NCI-H82 treated with DMSO at 0.1 percent for 48 hours (cell line): ENCODE data around the gene RAD9A.
"Not testable (repeated sequence)": the region's sequence is repeated elsewhere in the genome, so short reads cannot be mapped to it uniquely, and the experiment has no call there.

ENCODE experiments used
- DNase-seq: peaks from one replicate; lab custom pipeline; 2025; ENCODE audit not compliant: unreplicated experiment; lab: John Stamatoyannopoulos, UW

RAD9A gene

GRCh38 chr11:67395555-67396258 lies 3.9 kb downstream of the RAD9A start:
- no peak for DNase-seq

GRCh38 chr11:67396259-67396581 lies 4.4 kb downstream of the RAD9A start:
- DNase-seq: no peak

DNA sequence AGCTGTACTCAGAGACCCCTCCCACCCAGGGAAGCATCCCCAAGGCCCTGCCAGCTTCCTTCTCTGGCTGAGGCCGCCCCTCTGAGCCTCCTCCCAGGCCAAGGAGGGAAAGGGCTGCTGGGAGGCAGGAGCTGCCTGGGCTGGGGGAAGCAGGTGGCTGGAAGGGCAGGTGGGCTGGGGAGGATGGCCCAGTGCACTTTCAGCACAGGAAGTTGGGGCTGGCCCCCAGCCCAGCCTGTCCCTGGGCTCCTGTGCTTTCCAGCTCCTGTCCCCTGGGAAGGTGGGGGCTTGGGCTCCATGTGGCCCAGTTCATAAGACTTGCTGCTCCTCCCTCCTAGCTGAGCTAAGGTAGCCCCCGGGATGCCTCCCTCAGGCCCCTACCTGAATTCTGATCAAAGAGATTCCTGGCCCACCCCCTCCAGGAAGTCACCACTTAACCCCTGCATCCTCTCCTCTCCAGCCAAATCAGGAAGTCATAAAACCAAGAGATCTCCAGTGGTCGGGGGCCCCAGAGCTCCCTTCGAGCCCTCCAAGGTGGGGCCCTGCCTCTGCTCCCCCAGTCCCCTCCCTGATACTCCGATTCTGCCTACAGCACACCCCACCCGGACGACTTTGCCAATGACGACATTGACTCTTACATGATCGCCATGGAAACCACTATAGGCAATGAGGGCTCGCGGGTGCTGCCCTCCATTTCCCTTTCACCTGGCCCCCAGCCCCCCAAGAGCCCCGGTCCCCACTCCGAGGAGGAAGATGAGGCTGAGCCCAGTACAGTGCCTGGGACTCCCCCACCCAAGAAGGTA lies 5.0 kb downstream of the RAD9A start:
- DNase-seq: no peak

GRCh38 chr11:67397536-67397935 lies 5.8 kb downstream of the RAD9A start:
- no peak for DNase-seq

GRCh38 chr11:67397986-67398660 lies 6.3 kb downstream of the RAD9A start:
- no peak for DNase-seq

DNA sequence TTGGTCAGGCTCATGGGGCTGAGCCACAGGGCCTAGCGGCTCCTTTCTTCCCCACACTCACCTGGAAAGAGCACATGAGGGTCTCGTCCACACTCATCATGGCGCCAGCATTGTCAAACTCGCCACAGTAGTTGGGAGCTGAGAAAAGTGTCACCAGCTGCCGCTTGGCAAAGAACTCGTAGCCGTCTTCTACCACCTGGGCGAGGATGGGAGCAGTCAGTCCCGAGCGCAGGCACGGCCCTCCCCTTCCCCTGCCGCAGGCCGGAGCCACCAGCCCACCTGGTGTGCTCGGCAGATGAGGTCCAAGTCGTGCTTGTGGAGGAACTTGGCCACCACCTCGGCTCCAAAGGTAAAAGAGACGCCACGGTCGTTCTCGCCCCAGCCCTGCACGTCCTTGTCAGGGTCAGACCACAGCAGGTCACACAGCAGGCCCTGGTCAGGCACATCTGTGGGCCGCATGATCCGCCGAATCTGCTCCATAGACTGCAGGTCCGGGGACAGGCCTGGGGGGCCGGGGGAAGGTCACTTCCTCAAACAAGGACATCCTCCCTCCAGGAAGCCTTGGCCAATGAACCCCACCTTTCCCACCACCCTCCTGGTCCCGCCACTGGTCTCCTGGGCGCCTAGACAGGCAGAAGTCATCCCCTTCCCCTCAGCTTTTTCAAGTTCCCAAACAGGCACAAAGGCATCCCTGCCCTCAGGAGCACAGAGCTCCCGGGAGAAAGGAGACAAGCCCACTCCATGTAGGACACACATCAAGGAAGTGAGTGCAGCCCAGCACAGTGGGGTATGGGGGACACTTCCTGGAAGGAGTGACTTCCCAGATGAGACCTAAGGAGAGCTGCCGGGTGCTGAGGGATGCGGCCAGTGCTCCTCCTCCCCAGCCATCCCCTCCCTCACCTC lies 7.1 kb downstream of the RAD9A start:
- no peak for DNase-seq

- DNase-seq: no peak
Observed at GRCh38 chr11:67400251-67400941, 8.6 kb downstream of the RAD9A start.

DNA sequence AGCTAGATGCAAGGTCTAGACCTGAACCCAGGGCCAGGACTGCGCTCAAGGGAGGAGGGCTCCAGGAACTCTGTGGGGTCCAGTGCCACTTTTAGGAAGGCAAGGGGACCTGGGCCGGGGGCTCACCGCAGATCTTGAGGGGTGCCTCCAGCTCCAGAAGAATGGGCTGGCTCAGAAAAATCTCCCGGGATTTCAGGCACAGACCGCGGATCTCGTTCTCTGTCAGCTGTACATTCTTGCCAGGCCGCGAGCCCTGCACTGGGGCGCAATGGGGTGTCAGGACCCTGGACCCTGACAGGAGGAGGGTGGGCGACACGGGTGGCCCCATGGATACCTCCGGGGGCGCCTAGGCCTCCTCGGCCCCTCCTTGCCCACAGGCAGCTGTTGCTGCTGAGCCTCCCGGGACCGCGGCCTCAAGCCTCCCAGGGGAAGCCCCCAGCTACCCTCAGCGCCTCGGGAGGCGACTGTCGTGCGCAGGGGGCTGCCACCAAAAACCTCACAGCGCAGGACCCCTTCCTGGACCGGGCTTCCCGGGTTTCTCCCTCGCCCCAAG lies 9.2 kb downstream of the RAD9A start:
- no peak for DNase-seq

DNA sequence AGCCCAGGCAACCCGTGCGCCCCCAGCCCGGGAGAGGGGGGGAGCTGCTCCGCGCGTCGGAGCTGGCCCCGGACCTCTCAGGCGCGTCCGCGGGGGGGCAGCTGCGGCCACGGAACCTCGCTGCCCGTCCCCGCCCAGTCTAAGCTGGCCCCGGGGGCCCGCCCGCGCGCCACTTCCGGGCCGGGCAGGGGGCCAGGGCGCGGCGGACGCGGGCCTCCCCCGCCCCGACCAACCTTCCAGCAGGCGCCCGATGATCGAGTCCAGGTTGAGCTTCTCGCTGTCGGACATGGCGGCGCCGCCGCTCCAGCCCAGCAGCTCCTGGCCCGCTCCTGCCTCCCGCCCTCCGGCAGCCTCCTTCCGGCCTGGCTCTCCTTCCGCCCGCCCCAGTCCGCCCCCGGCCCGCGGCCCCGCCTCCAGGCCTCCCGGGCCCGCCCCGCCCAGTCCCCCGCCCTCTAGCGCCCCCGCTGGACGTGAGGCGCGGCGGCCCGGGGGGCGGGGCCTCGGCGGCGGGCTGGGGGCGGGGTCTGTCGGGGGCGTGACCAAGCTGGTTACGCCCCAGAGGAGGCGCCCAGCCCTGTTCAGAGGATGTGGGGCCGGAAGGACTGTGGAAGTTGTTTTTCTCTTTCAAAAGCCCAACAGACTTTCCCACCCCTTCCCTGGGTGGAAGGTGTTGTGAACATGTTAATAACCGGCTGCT lies 9.9 kb downstream of the RAD9A start, which contains the start of gene PPP1CA:
Gene PPP1CA (minus strand): TSS at position 364 of the 697 bp plus-strand sequence. CDS start 76 bp downstream, at position 288.
- DNase-seq: peak; percentile 73

DNA sequence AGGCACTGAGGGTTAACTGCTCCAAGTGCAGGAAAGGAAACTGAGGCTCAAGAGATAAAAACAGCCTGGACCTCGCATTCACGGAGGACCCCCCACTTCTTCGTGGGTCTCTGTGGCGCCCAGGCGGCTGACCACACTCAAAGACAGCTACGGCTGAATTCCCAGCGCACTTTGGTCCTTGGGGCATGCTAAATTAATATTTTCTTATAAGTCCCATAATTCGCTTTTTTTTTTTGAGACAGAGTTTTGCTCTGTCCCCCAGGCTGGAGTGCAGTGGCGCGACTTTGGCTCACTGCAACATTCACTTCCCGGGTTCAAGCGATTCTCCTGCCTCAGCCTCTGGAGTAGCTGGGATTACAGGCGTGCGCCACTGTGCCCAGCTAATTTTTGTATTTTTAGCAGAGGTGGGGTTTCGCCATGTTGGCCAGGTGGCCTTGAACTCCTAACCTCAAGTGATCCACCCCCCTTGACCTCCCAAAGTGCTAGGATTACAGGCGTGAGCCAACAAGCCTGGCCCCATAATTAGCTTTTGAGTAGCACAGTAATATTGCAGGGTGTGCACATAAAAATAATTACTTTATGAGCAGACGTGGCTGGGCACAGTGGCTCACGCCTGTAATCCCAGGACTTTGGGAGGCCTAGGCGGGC lies 10.5 kb downstream of the RAD9A start:
- DNase-seq: peak; percentile 11

DNA sequence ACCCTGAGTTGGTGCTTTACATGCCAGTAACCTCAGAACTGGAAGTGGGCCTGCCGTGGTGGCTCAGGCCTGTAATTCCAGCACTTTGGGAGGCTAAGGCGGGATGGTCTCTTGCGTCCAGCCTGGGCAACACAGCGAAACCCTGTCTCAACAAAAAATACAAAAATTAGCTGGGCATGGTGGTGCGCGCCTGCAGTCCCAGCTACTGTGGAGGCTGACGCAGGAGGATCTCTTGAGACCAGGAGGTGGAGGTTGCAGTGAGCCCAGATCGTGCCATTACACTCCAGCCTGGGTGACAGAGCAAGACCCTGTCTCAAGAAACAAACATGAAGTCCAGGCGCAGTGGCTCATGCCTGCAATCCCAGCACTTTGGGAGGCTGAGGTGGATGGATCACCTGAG lies 11.3 kb downstream of the RAD9A start:
- not testable (repeated sequence) for DNase-seq

DNA sequence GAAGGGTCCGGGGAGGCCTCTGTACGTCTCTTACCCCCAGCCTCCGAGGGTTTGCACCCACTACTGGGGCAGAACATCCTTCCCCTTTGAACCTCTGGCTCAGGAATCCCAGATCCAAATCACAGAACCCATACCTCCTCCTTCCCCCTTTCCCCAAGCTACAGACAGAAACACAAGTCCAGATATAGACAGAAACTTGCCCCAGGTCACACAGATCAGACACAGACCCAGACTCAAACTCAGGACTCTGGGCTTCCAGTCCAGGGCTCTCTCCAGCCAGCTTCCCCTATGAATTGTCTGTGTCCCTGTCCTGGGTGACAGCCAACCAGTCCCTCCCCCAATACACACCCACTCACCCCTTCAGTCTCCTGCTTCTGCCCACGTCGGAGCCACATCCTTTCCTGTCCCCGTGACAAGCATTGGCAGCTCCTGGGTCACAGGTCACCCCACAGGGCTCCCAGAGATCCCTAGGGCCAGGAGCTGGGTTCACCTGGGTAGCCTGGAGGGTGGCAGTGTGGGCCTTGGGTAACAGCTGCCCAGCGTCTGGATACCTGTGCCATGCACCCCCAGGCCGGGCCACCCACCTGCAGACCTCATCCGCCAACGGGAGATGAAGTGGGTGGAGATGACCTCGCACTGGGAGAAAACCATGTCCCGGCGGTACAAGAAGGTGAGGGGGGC lies 12.9 kb downstream of the RAD9A start:
- no peak for DNase-seq

- no peak for DNase-seq
Observed at GRCh38 chr11:67405196-67405567, 13.4 kb downstream of the RAD9A start.

GRCh38 chr11:67405688-67406339 lies 14.0 kb downstream of the RAD9A start:
- no peak for DNase-seq

GRCh38 chr11:67406420-67406968 lies 14.7 kb downstream of the RAD9A start:
- no peak for DNase-seq

DNA sequence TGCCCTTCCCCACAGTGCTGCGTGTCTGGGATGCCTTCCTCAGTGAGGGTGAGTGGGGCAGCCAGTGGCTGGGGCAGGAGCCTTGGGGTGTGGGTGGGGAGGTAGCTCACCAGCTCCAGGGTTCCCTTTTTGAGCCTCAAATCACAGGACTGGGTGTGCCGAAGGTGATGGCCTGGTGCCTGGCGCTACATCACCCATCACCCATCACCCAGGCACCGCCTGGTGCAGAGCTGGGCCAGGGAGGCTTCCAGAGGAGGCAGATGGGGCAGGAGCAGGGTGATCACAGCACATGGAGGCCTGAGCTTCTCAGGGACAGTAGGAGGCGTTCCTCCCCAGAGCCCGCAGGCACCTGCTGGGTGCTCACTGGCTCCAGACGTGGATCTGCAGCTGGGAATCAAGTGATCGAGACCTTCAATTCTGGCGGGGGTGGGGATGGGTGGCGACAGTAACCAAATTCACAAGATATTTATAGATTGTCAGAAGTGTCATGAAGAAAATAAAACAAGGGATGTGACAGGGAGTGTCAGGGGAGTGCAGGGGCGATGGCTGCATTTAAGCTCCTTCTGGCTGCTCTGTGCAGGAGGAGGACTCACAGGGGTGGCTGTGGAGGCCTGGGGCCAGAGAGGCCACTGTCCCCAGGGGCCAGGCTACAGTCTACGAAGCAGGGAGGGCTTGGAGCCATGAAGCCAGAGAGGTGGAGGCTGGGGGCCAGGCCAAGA lies 15.3 kb downstream of the RAD9A start:
- no peak for DNase-seq

- no peak for DNase-seq
Observed at GRCh38 chr11:67407688-67408163, 15.9 kb downstream of the RAD9A start.
